ENCODE measurements around the gene CCNL2. TPM values are rescaled to one million over a fixed set of nuclear protein-coding genes. Genes with fewer than 3 reads are reported as not detected.
A peak's percentile ranks its signal among the peaks of the same experiment; 100 is the strongest.
"Not testable (repeated sequence)": the region's sequence is repeated elsewhere in the genome, so short reads cannot be mapped to it uniquely, and the experiment has no call there.

CCNL2 gene
- total RNA-seq (2014; rRNA removed; shearing (Covaris generic)), result 69.4 and 79.0 TPM in 2 replicates

- Histone ChIP-seq H3K27me3 (replicated peaks) (no peaks in the 10 kb centered on the region), H3K27ac (peak within 1 kb of the TSS; percentile 44), H3K4me3 (peak within 1 kb of the TSS; percentile 92), H3K9me3 (replicated peaks) (no peaks in the 10 kb centered on the region), H3K4me1 (replicated peaks) (peaks cover 31% of the 10 kb centered on the region), H3K36me3 (peaks cover 89% of the 10 kb centered on the region)
- peak; percentile 96 to 99 for DNase-seq (ENCODE audit: low read depth in 1 of 2, low spot score in 2 of 2)
Measured at GRCh38 chr1:1399187-1399871, at the start of gene CCNL2. Gene CCNL2 (minus strand): TSS chr1:1399335. CDS start chr1:1399306, 29 bp downstream.

DNA sequence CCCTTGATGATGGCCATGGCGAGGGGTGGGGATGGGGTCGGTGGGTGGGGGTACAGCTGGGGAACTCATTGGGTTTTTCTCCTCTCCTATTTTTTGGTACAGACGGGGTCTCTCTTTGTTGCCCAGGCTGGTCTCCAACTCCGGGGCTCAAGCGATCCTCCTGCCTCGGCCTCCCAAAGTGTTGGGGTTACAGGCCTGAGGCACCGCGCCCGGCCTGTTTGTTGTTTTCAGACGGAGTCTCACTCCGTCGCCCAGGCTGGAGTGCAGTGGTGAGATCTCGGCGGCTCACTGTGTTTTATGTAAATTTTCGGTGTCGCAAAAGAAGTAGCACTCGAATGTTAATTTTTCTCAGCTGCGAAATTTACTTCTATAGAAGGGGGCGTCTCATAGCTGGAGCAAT is 47.5 kb upstream of the CCNL2 start:
- not testable (repeated sequence) for H3K27me3 ChIP-seq (replicated peaks); H3K4me3 ChIP-seq; H3K36me3 ChIP-seq; H3K27ac ChIP-seq; DNase-seq (ENCODE audit: low read depth in 1 of 2, low spot score in 2 of 2); H3K9me3 ChIP-seq (replicated peaks); H3K4me1 ChIP-seq (replicated peaks)

GRCh38 chr1:1442069-1442770 is 43.1 kb upstream of the CCNL2 start:
- Histone ChIP-seq H3K9me3 (replicated peaks) (no peaks in the 10 kb centered on the region), H3K4me1 (replicated peaks) (peaks cover 3% of the 10 kb centered on the region), H3K27me3 (replicated peaks) (no peaks in the 10 kb centered on the region; the same call in 1 of the 2 replicates), H3K27ac (no peak overlapping the region), H3K4me3 (no peak overlapping the region), H3K36me3 (no peaks in the 10 kb centered on the region)
- DNase-seq (ENCODE audit: low read depth in 1 of 2, low spot score in 2 of 2), result no peak

DNA sequence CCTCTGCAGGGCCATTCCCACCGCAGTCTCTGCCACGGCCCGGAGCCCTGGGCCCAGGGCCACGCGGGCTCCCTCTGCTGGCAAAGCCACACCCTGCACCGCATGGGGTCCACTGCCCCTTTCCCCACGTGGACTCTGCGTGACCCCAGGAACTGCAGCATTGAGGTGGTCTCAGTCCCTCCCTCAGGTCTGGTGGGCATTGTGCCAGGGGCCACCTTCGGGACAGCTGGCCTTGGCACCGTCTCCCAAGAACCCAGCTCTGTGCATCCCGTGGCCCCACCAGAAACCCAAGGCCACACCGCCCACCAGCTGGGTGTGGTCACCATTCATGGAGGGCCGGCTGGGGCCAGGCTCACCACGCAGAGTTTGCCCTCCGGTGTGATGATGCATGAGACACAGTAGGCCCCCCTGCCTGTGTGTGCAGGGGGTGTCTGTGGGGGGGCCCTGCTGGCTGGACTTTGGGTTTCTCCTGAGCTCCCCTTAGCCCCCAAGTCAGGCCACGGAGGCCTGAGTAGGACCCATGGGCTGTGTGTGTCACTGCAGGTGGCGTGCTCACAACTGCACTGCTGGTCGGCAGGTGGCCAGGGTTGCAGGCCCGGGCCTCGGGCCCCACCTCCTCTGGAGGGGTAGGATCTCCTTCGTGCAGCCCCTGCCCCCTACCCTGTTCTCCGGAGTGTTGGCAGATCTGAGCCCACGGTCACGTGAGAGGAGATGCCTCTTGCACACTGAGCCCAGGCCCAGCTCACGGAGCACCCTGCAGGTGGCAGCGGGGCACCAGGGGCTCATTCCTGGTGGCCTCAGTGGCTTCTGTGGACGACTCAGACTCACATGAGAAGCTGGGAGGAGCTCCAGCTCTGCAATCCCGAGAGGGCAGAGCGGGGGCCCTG is 42.1 kb upstream of the CCNL2 start:
- Histone ChIP-seq H3K27ac (no peak overlapping the region), H3K4me3 (no peak overlapping the region), H3K9me3 (replicated peaks) (no peaks in the 10 kb centered on the region), H3K27me3 (replicated peaks) (peaks cover 2% of the 10 kb centered on the region), H3K4me1 (replicated peaks) (peaks cover 3% of the 10 kb centered on the region), H3K36me3 (no peaks in the 10 kb centered on the region)
- peak; percentile 52 to 60 for DNase-seq (ENCODE audit: low read depth in 1 of 2, low spot score in 2 of 2)

DNA sequence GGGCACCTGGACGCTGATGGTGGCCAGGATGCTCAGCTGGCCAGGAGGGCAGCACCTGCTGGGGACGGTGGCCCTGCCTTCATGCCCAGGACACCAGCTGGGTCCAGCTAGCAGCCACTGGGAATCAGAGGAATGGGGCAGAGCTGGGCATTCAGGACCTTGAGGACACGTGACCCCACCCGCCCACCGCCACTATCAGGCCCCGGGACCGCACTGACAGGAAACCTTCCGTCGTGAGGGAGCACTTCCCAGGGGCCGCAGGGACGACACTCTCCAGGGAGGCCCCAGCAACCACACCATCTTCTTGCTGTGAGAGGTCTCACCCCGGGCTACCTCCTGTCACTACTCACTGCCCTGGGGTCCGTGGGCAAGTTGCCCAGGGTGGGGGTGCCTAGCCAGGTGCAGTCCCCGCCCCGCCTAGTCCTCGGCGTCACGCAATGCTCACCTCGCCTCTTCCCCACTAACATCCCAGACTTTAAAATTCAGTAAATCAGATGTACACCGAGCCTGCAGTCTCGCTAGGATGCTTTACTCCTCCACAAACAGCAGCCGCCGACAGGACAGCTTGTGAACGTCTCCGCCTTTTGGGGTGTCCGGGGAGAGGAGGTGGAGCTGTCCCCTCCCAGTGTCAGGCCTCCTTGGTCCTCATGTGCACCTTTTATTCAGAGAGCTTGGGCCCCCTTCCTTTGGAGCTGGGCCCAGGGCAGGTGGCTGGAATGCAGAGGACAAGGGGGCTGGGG is 41.3 kb upstream of the CCNL2 start:
- no peaks in the 10 kb centered on the region for H3K36me3 ChIP-seq
- DNase-seq (ENCODE audit: low read depth in 1 of 2, low spot score in 2 of 2), result no peak
- H3K27ac ChIP-seq, result no peak overlapping the region
- no peaks in the 10 kb centered on the region for H3K9me3 ChIP-seq (replicated peaks)
- no peak overlapping the region for H3K4me3 ChIP-seq
- H3K27me3 ChIP-seq (replicated peaks), result peaks cover 3% of the 10 kb centered on the region
- peaks cover 5% of the 10 kb centered on the region for H3K4me1 ChIP-seq (replicated peaks)

- no peak for DNase-seq (ENCODE audit: low read depth in 1 of 2, low spot score in 2 of 2)
- Histone ChIP-seq H3K36me3 (no peaks in the 10 kb centered on the region), H3K4me1 (replicated peaks) (peaks cover 7% of the 10 kb centered on the region), H3K27ac (no peak overlapping the region), H3K9me3 (replicated peaks) (no peaks in the 10 kb centered on the region), H3K4me3 (no peak overlapping the region), H3K27me3 (replicated peaks) (peaks cover 3% of the 10 kb centered on the region)
Measured at GRCh38 chr1:1439546-1440261, 40.6 kb upstream of the CCNL2 start.

GRCh38 chr1:1438531-1439381 is 39.6 kb upstream of the CCNL2 start:
- no peak for DNase-seq (ENCODE audit: low read depth in 1 of 2, low spot score in 2 of 2)
- H3K36me3 ChIP-seq, result no peaks in the 10 kb centered on the region
- H3K9me3 ChIP-seq (replicated peaks), result no peaks in the 10 kb centered on the region
- H3K4me1 ChIP-seq (replicated peaks), result peaks cover 7% of the 10 kb centered on the region
- no peak overlapping the region for H3K4me3 ChIP-seq
- peaks cover 3% of the 10 kb centered on the region for H3K27me3 ChIP-seq (replicated peaks)
- no peak overlapping the region for H3K27ac ChIP-seq

- H3K4me3 ChIP-seq, result no peak overlapping the region
- peaks cover 7% of the 10 kb centered on the region for H3K4me1 ChIP-seq (replicated peaks)
- no peaks in the 10 kb centered on the region for H3K36me3 ChIP-seq
- no peak overlapping the region for H3K27ac ChIP-seq
- no peak for DNase-seq (ENCODE audit: low read depth in 1 of 2, low spot score in 2 of 2)
- H3K27me3 ChIP-seq (replicated peaks), result peaks cover 3% of the 10 kb centered on the region
- H3K9me3 ChIP-seq (replicated peaks), result no peaks in the 10 kb centered on the region
Measured at GRCh38 chr1:1437904-1438376, 38.8 kb upstream of the CCNL2 start.

DNA sequence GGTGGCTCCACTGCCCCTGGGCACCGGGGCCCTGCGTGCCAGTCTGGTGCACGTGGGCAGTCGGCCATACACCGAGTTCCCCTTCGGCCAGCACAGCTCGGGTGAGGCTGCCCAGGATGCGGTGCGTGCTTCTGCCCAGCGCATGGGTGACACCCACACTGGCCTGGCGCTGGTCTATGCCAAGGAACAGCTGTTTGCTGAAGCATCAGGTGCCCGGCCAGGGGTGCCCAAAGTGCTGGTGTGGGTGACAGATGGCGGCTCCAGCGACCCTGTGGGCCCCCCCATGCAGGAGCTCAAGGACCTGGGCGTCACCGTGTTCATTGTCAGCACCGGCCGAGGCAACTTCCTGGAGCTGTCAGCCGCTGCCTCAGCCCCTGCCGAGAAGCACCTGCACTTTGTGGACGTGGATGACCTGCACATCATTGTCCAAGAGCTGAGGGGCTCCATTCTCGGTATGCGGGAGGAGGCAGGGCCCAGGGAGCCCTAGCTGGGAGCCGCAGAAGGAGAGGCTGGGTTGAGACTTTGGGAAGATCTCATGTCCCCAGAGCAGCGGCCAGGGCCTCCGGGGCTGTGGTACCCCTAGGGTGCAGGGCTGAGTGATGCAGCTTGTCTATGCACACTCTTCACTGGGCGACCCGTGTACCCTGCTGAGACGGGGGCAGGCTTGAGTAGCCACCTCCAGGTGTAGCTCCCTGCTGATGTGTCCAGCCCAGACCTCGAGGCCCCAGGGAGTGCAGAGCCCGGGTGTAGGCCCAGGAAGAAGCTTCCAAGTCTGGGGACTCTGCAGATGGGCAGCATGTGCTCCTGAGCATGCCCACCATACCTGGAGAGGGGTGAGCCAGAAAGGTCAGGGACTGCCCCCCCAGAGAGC is 38.1 kb upstream of the CCNL2 start:
- H3K27ac ChIP-seq, result no peak overlapping the region
- H3K4me1 ChIP-seq (replicated peaks), result peaks cover 7% of the 10 kb centered on the region
- no peak overlapping the region for H3K4me3 ChIP-seq
- H3K36me3 ChIP-seq, result no peaks in the 10 kb centered on the region
- H3K9me3 ChIP-seq (replicated peaks), result no peaks in the 10 kb centered on the region
- no peak for DNase-seq (ENCODE audit: low read depth in 1 of 2, low spot score in 2 of 2)
- H3K27me3 ChIP-seq (replicated peaks), result peaks cover 3% of the 10 kb centered on the region

GRCh38 chr1:1436630-1437032 is 37.5 kb upstream of the CCNL2 start:
- H3K36me3 ChIP-seq, result no peaks in the 10 kb centered on the region
- no peaks in the 10 kb centered on the region for H3K9me3 ChIP-seq (replicated peaks)
- peaks cover 7% of the 10 kb centered on the region for H3K4me1 ChIP-seq (replicated peaks)
- H3K4me3 ChIP-seq, result no peak overlapping the region
- no peak for DNase-seq (ENCODE audit: low read depth in 1 of 2, low spot score in 2 of 2)
- H3K27ac ChIP-seq, result no peak overlapping the region
- peaks cover 3% of the 10 kb centered on the region for H3K27me3 ChIP-seq (replicated peaks)

- H3K27ac ChIP-seq, result no peak overlapping the region
- DNase-seq (ENCODE audit: low read depth in 1 of 2, low spot score in 2 of 2), result no peak
- peaks cover 6% of the 10 kb centered on the region for H3K4me1 ChIP-seq (replicated peaks)
- H3K36me3 ChIP-seq, result no peaks in the 10 kb centered on the region
- H3K27me3 ChIP-seq (replicated peaks), result peaks cover 3% of the 10 kb centered on the region
- H3K9me3 ChIP-seq (replicated peaks), result no peaks in the 10 kb centered on the region
- H3K4me3 ChIP-seq, result no peak overlapping the region
Measured at GRCh38 chr1:1435911-1436629, 36.9 kb upstream of the CCNL2 start.
